BJ (cell line): Measurements from ENCODE around the gene MSH2. TPM values are rescaled to one million over a fixed set of nuclear protein-coding genes. Genes with fewer than 3 reads are reported as not detected.

ENCODE experiments used
- CTCF ChIA-PET: fragments of 350-600 bp; formaldehyde crosslinking; extraction: SDS; loops from one replicate; lab custom pipeline; 2021; ENCODE audit warnings: antibody characterized with exemption, inconsistent platforms; lab: Yijun Ruan, JAX
- POLR2A ChIA-PET: fragments of 300-600 bp; sonication (Branson Sonifier 250); formaldehyde crosslinking; extraction: SDS; loops from one replicate; lab custom pipeline; 2021; ENCODE audit warnings: antibody characterized with exemption; lab: Charles Lee
- DNase-seq: peaks from one replicate; pipeline ENCODE4 v3.0.0-alpha.2; 2011; ENCODE audit warnings: low read depth
- H3K27me3 ChIP-seq: 2 replicates; pipeline ENCODE4 v1.6.0; 2011; ENCODE audit warnings: low read length; ENCODE audit not compliant: control insufficient read depth, insufficient read depth
- H3K36me3 ChIP-seq: 2 replicates; pipeline ENCODE4 v1.5.1; 2011; ENCODE audit warnings: low read length; ENCODE audit not compliant: control insufficient read depth, insufficient read depth
- H3K4me3 ChIP-seq: 2 replicates; pipeline ENCODE4 v1.5.1; 2011; ENCODE audit warnings: low read depth, mild to moderate bottlenecking, control low read depth, low read length
- polyA minus RNA-seq: library from RNA; depleted of rRNA, polyadenylated mRNA; stranded (reverse); fragments of >200 nt; gene quantifications from 2 replicates; pipeline ENCODE4 v1.2.3, GENCODE V29; 2011; rRNA and poly(A)+ RNA removed
- polyA plus RNA-seq: library from polyadenylated mRNA; depleted of rRNA; stranded (reverse); fragments of >200 nt; gene quantifications from 2 replicates; pipeline ENCODE4 v1.2.3, GENCODE V29; 2011; rRNA removed
- TF ChIP-seq, protein P1 (sequence below): IDR thresholded peaks from 2 replicates; pipeline ENCODE4 v1.5.1; 2011; ENCODE audit warnings: low read depth, mild to moderate bottlenecking, control low read depth, inconsistent platforms, low read length, moderate library complexity; ENCODE audit not compliant: insufficient read depth

MSH2 gene
- polyA plus RNA-seq (4.9 and 12.1 TPM in 2 replicates), polyA minus RNA-seq (5.5 and 5.6 TPM in 2 replicates)

- peak within 1 kb of the TSS; percentile 99 for H3K4me3 ChIP-seq
- TF ChIP-seq, protein P1, sequence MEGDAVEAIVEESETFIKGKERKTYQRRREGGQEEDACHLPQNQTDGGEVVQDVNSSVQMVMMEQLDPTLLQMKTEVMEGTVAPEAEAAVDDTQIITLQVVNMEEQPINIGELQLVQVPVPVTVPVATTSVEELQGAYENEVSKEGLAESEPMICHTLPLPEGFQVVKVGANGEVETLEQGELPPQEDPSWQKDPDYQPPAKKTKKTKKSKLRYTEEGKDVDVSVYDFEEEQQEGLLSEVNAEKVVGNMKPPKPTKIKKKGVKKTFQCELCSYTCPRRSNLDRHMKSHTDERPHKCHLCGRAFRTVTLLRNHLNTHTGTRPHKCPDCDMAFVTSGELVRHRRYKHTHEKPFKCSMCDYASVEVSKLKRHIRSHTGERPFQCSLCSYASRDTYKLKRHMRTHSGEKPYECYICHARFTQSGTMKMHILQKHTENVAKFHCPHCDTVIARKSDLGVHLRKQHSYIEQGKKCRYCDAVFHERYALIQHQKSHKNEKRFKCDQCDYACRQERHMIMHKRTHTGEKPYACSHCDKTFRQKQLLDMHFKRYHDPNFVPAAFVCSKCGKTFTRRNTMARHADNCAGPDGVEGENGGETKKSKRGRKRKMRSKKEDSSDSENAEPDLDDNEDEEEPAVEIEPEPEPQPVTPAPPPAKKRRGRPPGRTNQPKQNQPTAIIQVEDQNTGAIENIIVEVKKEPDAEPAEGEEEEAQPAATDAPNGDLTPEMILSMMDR: no peak
- ChIA-PET POLR2A (no interaction called here), CTCF (interaction anchor here (1.8 to 2.1 kb wide), 2 partner anchors 68 to 364 kb away, joined by 6 read pairs; no protein-coding TSS in a partner anchor)
- DNase-seq: peak; percentile 44
- no peaks in the 10 kb centered on the region for H3K27me3 ChIP-seq
- no peaks in the 10 kb centered on the region for H3K36me3 ChIP-seq
Measured at GRCh38 chr2:47402805-47403608, at the start of gene MSH2. TSS of gene MSH2 (plus strand) at chr2:47403156. CDS start at chr2:47403192, 36 bp downstream.

DNA sequence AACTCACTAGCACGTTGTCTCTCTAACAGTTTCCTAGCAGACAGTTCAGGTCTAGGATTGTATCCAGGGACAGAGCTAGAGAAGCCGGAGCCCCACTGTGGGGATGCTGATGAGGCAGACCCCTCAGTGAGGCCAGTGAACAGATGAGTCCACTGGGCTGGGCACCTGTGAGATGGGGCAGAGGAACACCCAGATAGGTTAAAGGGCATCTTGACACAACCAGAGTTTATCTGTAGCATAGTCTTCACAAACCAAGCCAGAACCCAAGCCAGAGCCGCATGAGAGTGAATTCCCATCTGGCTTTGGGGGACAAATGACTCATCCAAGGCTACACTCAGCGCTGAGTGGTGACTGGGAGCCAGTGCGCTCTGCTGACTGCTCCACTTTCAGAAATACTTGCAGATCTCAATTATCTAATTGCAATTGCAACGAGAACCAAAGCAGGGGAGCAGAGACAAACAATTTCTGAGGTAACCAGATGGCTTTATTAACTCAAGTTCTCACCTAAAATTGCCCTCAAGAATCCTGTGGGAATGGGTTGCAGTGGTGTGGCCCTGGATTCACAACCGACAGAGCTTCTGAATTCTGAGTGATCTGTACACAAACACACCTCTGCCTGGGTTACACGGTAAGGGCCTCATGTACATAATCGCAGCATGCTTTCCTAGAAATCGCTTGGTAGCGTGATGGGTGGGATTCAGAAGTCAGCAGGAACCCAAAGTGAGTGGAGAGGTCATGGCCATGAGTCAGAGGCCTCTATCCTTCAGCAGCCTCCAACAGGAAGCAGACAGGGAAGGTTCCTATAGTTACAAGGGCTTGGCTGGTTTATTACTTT lies 48.7 kb upstream of the MSH2 start:
- POLR2A ChIA-PET: no interaction called here
- TF ChIP-seq, protein P1: no peak
- no peaks in the 10 kb centered on the region for H3K36me3 ChIP-seq
- no peak overlapping the region for H3K4me3 ChIP-seq
- H3K27me3 ChIP-seq: no peaks in the 10 kb centered on the region
- DNase-seq: no peak
- CTCF ChIA-PET: interaction anchor here (1.4 to 1.5 kb wide), 2 partner anchors 9 to 19 kb away, joined by 5 to 6 read pairs; no protein-coding TSS in a partner anchor

DNA sequence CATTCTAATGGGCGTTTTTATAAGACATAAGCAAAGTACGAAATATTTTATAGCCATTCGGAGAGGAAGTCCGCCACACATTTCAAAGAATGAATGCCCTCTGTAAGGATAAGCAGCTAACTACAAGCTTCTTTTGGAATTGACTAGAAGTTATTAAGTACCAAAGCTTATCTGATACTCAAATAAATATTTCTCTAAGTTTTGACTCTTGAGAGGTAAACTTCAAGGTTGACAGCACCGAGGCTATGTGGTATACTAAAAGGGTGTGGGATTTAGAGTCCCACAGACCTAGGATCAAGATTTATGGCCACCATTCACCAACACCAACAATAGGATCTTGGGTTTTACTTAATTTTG lies 48.1 kb upstream of the MSH2 start:
- no peak for DNase-seq
- Histone ChIP-seq H3K36me3 (no peaks in the 10 kb centered on the region), H3K4me3 (no peak overlapping the region), H3K27me3 (no peaks in the 10 kb centered on the region)
- TF ChIP-seq, protein P1: no peak
- POLR2A ChIA-PET: no interaction called here
- CTCF ChIA-PET: interaction anchor here (0.7 to 2.5 kb wide), 4 partner anchors 10 to 33 kb away, joined by 3 to 6 read pairs (median 6); no protein-coding TSS in a partner anchor

DNA sequence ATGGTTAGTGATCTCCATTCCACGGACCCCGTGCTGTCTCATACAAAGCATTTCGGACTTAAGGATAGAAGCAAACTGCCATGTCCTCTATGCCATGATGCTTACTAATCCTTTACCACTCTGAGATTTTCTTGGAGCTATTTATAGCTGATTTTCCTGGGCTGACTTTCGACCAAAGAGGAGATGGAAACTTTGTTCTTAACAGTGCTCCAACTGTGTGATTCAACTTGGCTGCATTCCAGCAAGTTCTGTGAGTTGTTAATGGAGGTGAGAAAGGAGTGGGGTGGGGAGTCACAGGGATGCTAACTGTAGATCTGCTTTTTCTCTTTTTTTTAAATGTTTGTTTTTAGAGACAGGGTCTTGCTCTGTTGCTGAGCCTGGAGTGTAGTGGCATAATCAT lies 45.5 kb upstream of the MSH2 start:
- Histone ChIP-seq H3K27me3 (no peaks in the 10 kb centered on the region), H3K36me3 (no peaks in the 10 kb centered on the region), H3K4me3 (no peak overlapping the region)
- TF ChIP-seq, protein P1: no peak
- ChIA-PET CTCF (no interaction called here), POLR2A (no interaction called here)
- DNase-seq: no peak
